H1 (cell line): ENCODE measurements around the gene MYO5A. TPM values are rescaled to one million over a fixed set of nuclear protein-coding genes. Genes with fewer than 3 reads are reported as not detected.

Source experiments
- CTCF ChIA-PET: fragments of 300-600 bp; sonication (Branson Sonifier 250); formaldehyde crosslinking; loops from one replicate; lab custom pipeline; 2021; ENCODE audit not compliant: partially characterized antibody; lab: Charles Lee
- POLR2A ChIA-PET: fragments of 300-600 bp; sonication (Branson Sonifier 250); formaldehyde crosslinking; loops from one replicate; lab custom pipeline; 2021; ENCODE audit warnings: inconsistent platforms; ENCODE audit not compliant: partially characterized antibody; lab: Charles Lee
- DNase-seq, 2 experiments: peaks; one replicate each; pipeline versions ENCODE4 v3.0.0 to v3.0.0-alpha.2; 2010 to 2022; ENCODE audit warnings: low spot score in 2 of 2, low read depth in 1 of 2, mixed read lengths in 1 of 2
- FAIRE-seq: peaks from 2 replicates; lab custom pipeline; 2011; peaks lifted over from hg19 to GRCh38; lab: Jason Lieb, UNC
- H2AFZ ChIP-seq: 2 replicates; pipeline ENCODE4 v1.8.1; 2012; ENCODE audit warnings: low read length, inconsistent platforms
- H2AK5ac ChIP-seq: 2 replicates; pipeline ENCODE4 v1.6.1; 2013; ENCODE audit warnings: low read depth, low read length
- H2BK120ac ChIP-seq: replicated peaks from 2 replicates; pipeline ENCODE3; 2013; ENCODE audit warnings: low read depth, low read length, inconsistent platforms
- H2BK12ac ChIP-seq: 2 replicates; pipeline ENCODE4 v1.6.1; 2013; ENCODE audit warnings: low read depth, low read length
- H2BK15ac ChIP-seq: 2 replicates; pipeline ENCODE4 v1.6.1; 2013; ENCODE audit warnings: low read length
- H2BK20ac ChIP-seq: 2 replicates; pipeline ENCODE4 v1.6.1; 2013; ENCODE audit warnings: low read length
- H2BK5ac ChIP-seq: 2 replicates; pipeline ENCODE4 v1.6.1; 2013; ENCODE audit warnings: low read depth, low read length
- H3K14ac ChIP-seq: 2 replicates; pipeline ENCODE4 v1.6.1; 2013; ENCODE audit warnings: inconsistent platforms; ENCODE audit not compliant: insufficient read length
- H3K18ac ChIP-seq: 2 replicates; pipeline ENCODE4 v1.6.1; 2013; ENCODE audit warnings: low read length; ENCODE audit errors: extremely low read depth
- H3K23ac ChIP-seq: 2 replicates; pipeline ENCODE4 v1.6.1; 2013; ENCODE audit warnings: inconsistent platforms; ENCODE audit not compliant: insufficient read length
- H3K23me2 ChIP-seq: 2 replicates; pipeline ENCODE4 v1.6.1; 2013; ENCODE audit warnings: low read depth, low read length
- H3K27ac ChIP-seq: 2 replicates; pipeline ENCODE4 v1.6.1; 2011; ENCODE audit warnings: low read depth, low read length, inconsistent platforms
- H3K27me3 ChIP-seq, 4 experiments: replicated peaks in 1 of 4; 1 replicate in 1 of 4; 2 replicates in 3 of 4; pipeline versions ENCODE4 v1.6.1 to v1.8.1; 2011 to 2013; ENCODE audit warnings: low read length in 3 of 4, mild to moderate bottlenecking in 3 of 4, inconsistent platforms in 2 of 4, mixed read lengths in 2 of 4, moderate library complexity in 1 of 4; ENCODE audit not compliant: control insufficient read depth in 3 of 4, insufficient read depth in 3 of 4; ENCODE audit errors: extremely low read depth in 1 of 4
- H3K36me3 ChIP-seq, 4 experiments: 2 replicates each; pipeline versions ENCODE4 v1.6.1 to v1.8.1; 2011 to 2013; ENCODE audit warnings: mild to moderate bottlenecking in 4 of 4, low read length in 3 of 4, moderate library complexity in 2 of 4, control low read depth in 1 of 4, inconsistent platforms in 1 of 4; ENCODE audit not compliant: insufficient read depth in 4 of 4, control insufficient read depth in 2 of 4
- H3K4ac ChIP-seq: replicated peaks from 2 replicates; pipeline ENCODE3; 2013; ENCODE audit warnings: low read length, low read depth, mixed read lengths, inconsistent platforms; ENCODE audit not compliant: insufficient read length
- H3K4me1 ChIP-seq, 4 experiments: replicated peaks in 1 of 4; 1 replicate in 1 of 4; 2 replicates in 3 of 4; pipeline versions ENCODE4 v1.6.1 to v1.8.1; 2011 to 2013; ENCODE audit warnings: low read length in 3 of 4, inconsistent platforms in 2 of 4, mixed read lengths in 1 of 4; ENCODE audit not compliant: insufficient read depth in 4 of 4, control insufficient read depth in 3 of 4
- H3K4me2 ChIP-seq, 2 experiments: 2 replicates each; pipeline versions ENCODE4 v1.6.1 to v1.8.1; 2011 to 2013; ENCODE audit warnings: low read depth in 2 of 2, low read length in 2 of 2, control low read depth in 1 of 2, inconsistent platforms in 1 of 2, mild to moderate bottlenecking in 1 of 2; ENCODE audit not compliant: insufficient read depth in 1 of 2
- H3K4me3 ChIP-seq, 4 experiments: fragments of 200-600, 300-600 bp in 1 of 4; sonication (generic), shearing (Covaris generic), sonication (Bioruptor Twin) in 1 of 4; 2 replicates each; pipeline versions ENCODE4 v1.5.1 to v1.8.1; 2011 to 2016; ENCODE audit warnings: low read length in 4 of 4, low read depth in 3 of 4, control low read depth in 2 of 4, inconsistent platforms in 2 of 4, mild to moderate bottlenecking in 2 of 4, mixed read lengths in 1 of 4, moderate library complexity in 1 of 4; ENCODE audit not compliant: insufficient read depth in 2 of 4; ENCODE audit errors: extremely low read depth in 1 of 4
- H3K56ac ChIP-seq: replicated peaks from 2 replicates; pipeline ENCODE3; 2013; ENCODE audit warnings: low read depth, mild to moderate bottlenecking, mixed read lengths, low read length, inconsistent platforms; ENCODE audit not compliant: insufficient read length
- H3K79me1 ChIP-seq: 2 replicates; pipeline ENCODE4 v1.6.1; 2013; ENCODE audit warnings: low read depth, low read length, control low read depth
- H3K79me2 ChIP-seq, 2 experiments: 2 replicates each; pipeline versions ENCODE4 v1.6.1 to v1.8.1; 2012 to 2013; ENCODE audit warnings: low read length in 2 of 2, mild to moderate bottlenecking in 2 of 2, inconsistent platforms in 1 of 2; ENCODE audit not compliant: insufficient read depth in 2 of 2, control insufficient read depth in 1 of 2
- H3K9ac ChIP-seq, 4 experiments: replicated peaks in 1 of 4; 1 replicate in 1 of 4; 2 replicates in 3 of 4; pipeline versions ENCODE4 v1.6.1 to v1.8.1; 2011 to 2013; ENCODE audit warnings: low read depth in 3 of 4, low read length in 3 of 4, control low read depth in 2 of 4, mild to moderate bottlenecking in 2 of 4, moderate library complexity in 2 of 4, inconsistent platforms in 1 of 4; ENCODE audit errors: extremely low read depth in 1 of 4
- H3K9me3 ChIP-seq, 2 experiments: 2 replicates each; pipeline versions ENCODE4 v1.6.1 to v1.8.1; 2012 to 2013; ENCODE audit warnings: mild to moderate bottlenecking in 2 of 2, moderate library complexity in 2 of 2, control low read depth in 1 of 2, inconsistent platforms in 1 of 2, low read depth in 1 of 2, low read length in 1 of 2, mixed read lengths in 1 of 2; ENCODE audit not compliant: insufficient read depth in 2 of 2
- H4K20me1 ChIP-seq, 2 experiments: replicated peaks in 1 of 2; 2 replicates each; pipeline versions ENCODE3 to v1.8.1; 2011 to 2013; ENCODE audit warnings: inconsistent platforms in 2 of 2, low read length in 2 of 2, mild to moderate bottlenecking in 1 of 2; ENCODE audit not compliant: insufficient read depth in 2 of 2, control insufficient read depth in 1 of 2
- H4K5ac ChIP-seq: 2 replicates; pipeline ENCODE4 v1.6.1; 2013; ENCODE audit warnings: low read length, low read depth, mixed read lengths, inconsistent platforms; ENCODE audit not compliant: insufficient read length
- H4K8ac ChIP-seq: 2 replicates; pipeline ENCODE4 v1.8.0; 2013; ENCODE audit warnings: mild to moderate bottlenecking, moderate library complexity, low read length, inconsistent platforms; ENCODE audit not compliant: insufficient read depth; ENCODE audit errors: extremely low read depth
- H4K91ac ChIP-seq: replicated peaks from 2 replicates; pipeline ENCODE3; 2013; ENCODE audit warnings: low read length, mixed read lengths, inconsistent platforms; ENCODE audit not compliant: insufficient read length
- CBX8 ChIP-seq: fragments of 300-800, 300-1000 bp; sonication (generic); IDR thresholded peaks from 2 replicates; pipeline ENCODE4 v1.7.1; 2016; ENCODE audit warnings: low read depth, low read length, borderline replicate concordance
- HDAC2 ChIP-seq, 2 experiments: fragments of 300-600 bp in 1 of 2; sonication (generic) in 1 of 2; IDR thresholded peaks; 2 replicates each; pipeline ENCODE4 v1.6.1; 2011 to 2012; ENCODE audit warnings: low read depth in 2 of 2, low read length in 2 of 2, mild to moderate bottlenecking in 2 of 2, moderate library complexity in 2 of 2, borderline replicate concordance in 1 of 2, inconsistent platforms in 1 of 2
- POLR2AphosphoS5 ChIP-seq: IDR thresholded peaks from 2 replicates; pipeline ENCODE4 v1.6.1; 2011; ENCODE audit warnings: low read depth, low read length
- RXRA ChIP-seq: IDR thresholded peaks from 2 replicates; pipeline ENCODE4 v1.6.1; 2011; ENCODE audit warnings: low read depth, mild to moderate bottlenecking, low read length, moderate library complexity; ENCODE audit not compliant: insufficient read depth
- SRF ChIP-seq: IDR thresholded peaks from 2 replicates; pipeline ENCODE4 v1.6.1; 2011; ENCODE audit warnings: mild to moderate bottlenecking, low read depth, low read length, moderate library complexity
- TAF1 ChIP-seq: IDR thresholded peaks from 2 replicates; pipeline ENCODE4 v1.6.1; 2011; ENCODE audit warnings: mild to moderate bottlenecking, low read depth, low read length
- TEAD4 ChIP-seq: IDR thresholded peaks from 2 replicates; pipeline ENCODE4 v1.6.1; 2012; ENCODE audit warnings: low read depth, low read length, inconsistent platforms, mixed read lengths
- WGBS, 2 experiments: shearing (Covaris generic) in 1 of 2; methylation state at CpG; one replicate each; pipeline versions ENCODE4 v1.1.6 to v1.1.7; 2013 to 2015; ENCODE audit warnings: low lambda C conversion rate in 2 of 2, mixed read lengths in 2 of 2, inconsistent platforms in 1 of 2, low coverage in 1 of 2, missing lambda C conversion rate in 1 of 2; ENCODE audit not compliant: insufficient replicate concordance in 2 of 2, insufficient coverage in 1 of 2, insufficient read length in 1 of 2; ENCODE audit errors: extremely low coverage in 1 of 2, missing lambda C conversion rate in 1 of 2; 5-methylcytosine and 5-hydroxymethylcytosine counted together
- polyA plus RNA-seq, 7 experiments: library from polyadenylated mRNA; depleted of rRNA in 3 of 7; stranded (reverse) in 5 of 7; unstranded in 2 of 7; fragments of >200 nt in 5 of 7; fragments of 200-250 nt in 2 of 7; gene quantifications; 1 replicate in 5 of 7; 2 replicates in 1 of 7; 4 replicates in 1 of 7; pipeline versions ENCODE4 v1.2.1 to v1.2.3, GENCODE V29; 2011 to 2013; ENCODE audit warnings: missing spikeins in 2 of 7, mixed read lengths in 2 of 7
- total RNA-seq: library from RNA; stranded (reverse); fragmentation: NEBNext Ultra II Directional; extraction: Animal tissue kit (Norgen Biotek cat#: 25700); gene quantifications from 2 replicates; pipeline ENCODE4 v1.2.1, GENCODE V29; 2021
- TF ChIP-seq, protein P1 (sequence below): IDR thresholded peaks from 2 replicates; pipeline ENCODE4 v1.6.1; 2012; ENCODE audit warnings: inconsistent platforms
- TF ChIP-seq, protein P2 (sequence below), 3 experiments: IDR thresholded peaks; 1 replicate in 2 of 3; 2 replicates in 1 of 3; pipeline versions ENCODE4 v1.5.1 to v1.6.1; 2011; ENCODE audit warnings: low read length in 3 of 3, mild to moderate bottlenecking in 3 of 3, inconsistent platforms in 2 of 3, low read depth in 1 of 3, moderate library complexity in 1 of 3; ENCODE audit not compliant: insufficient read depth in 1 of 3; ENCODE audit errors: control extremely low read depth in 1 of 3
- TF ChIP-seq, protein P3 (sequence below): IDR thresholded peaks from 2 replicates; pipeline ENCODE4 v1.6.1; 2012; ENCODE audit warnings: inconsistent platforms

MYO5A gene
- total and polyA plus RNA-seq, 2 of the 8 experiments (the other 6 are each of a cell fraction or from before 2014, with no cell fraction given), result 11.4 to 24.7 TPM

DNA sequence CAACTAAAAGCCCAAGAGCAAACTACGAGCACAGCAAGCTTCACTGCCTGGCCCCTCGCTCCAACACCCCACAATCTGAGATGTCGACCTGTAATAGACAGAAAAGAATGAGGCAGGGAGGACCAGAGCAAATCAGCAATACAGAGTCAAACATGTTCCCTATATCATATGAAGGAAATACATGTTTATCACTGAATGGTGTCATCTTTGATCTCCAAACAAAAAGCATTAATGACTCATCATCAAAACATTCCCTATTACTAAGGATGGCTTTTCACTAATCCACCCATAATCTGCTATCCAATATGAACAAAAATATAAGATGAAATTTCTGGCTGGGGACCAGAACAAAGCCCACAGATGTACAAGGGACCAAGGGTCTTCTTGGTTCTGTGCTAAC, 34.7 kb downstream of the MYO5A start:
- Histone ChIP-seq H2BK20ac (no peak overlapping the region), H3K4me1 (no peaks in the 10 kb centered on the region), H2BK5ac (no peak overlapping the region), H2BK120ac (no peak overlapping the region), H3K79me1 (no peaks in the 10 kb centered on the region; the same call in 1 of the 2 replicates), H3K23me2 (no peaks in the 10 kb centered on the region), H4K8ac (no peak overlapping the region), H3K9me3 (no peaks in the 10 kb centered on the region), H2BK12ac (no peak overlapping the region), H3K18ac (no peak overlapping the region), H2AFZ (no peak overlapping the region), H3K36me3 (no peaks in the 10 kb centered on the region), H3K27me3 (no peaks in the 10 kb centered on the region), H4K91ac (no peak overlapping the region), H3K27ac (no peak overlapping the region), H4K20me1 (no peaks in the 10 kb centered on the region), H3K9ac (no peak overlapping the region), H3K23ac (no peak overlapping the region), H2AK5ac (no peak overlapping the region), H3K14ac (no peak overlapping the region), H3K79me2 (0 out of 4 replicates have a peak, but pooled peaks cover 0 to 6% of the 10 kb centered on the region in 2 experiments), H3K56ac (no peak overlapping the region), H3K4me3 (no peak overlapping the region), H4K5ac (no peak overlapping the region), H3K4me2 (no peak overlapping the region), H3K4ac (no peak overlapping the region), H2BK15ac (no peak overlapping the region)
- TF ChIP-seq HDAC2 (IDR thresholded peaks at IDR 0.05; ENCODE audit: borderline replicate concordance in 1 of 2, low read depth in 2 of 2, low read length in 2 of 2), result no peak
- no peak for TF ChIP-seq TAF1
- TF ChIP-seq CBX8, result no peak
- TF ChIP-seq, protein P1, sequence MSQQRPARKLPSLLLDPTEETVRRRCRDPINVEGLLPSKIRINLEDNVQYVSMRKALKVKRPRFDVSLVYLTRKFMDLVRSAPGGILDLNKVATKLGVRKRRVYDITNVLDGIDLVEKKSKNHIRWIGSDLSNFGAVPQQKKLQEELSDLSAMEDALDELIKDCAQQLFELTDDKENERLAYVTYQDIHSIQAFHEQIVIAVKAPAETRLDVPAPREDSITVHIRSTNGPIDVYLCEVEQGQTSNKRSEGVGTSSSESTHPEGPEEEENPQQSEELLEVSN, result no peak
- TF ChIP-seq POLR2AphosphoS5, result no peak
- no peak for TF ChIP-seq TEAD4
- TF ChIP-seq, protein P2, sequence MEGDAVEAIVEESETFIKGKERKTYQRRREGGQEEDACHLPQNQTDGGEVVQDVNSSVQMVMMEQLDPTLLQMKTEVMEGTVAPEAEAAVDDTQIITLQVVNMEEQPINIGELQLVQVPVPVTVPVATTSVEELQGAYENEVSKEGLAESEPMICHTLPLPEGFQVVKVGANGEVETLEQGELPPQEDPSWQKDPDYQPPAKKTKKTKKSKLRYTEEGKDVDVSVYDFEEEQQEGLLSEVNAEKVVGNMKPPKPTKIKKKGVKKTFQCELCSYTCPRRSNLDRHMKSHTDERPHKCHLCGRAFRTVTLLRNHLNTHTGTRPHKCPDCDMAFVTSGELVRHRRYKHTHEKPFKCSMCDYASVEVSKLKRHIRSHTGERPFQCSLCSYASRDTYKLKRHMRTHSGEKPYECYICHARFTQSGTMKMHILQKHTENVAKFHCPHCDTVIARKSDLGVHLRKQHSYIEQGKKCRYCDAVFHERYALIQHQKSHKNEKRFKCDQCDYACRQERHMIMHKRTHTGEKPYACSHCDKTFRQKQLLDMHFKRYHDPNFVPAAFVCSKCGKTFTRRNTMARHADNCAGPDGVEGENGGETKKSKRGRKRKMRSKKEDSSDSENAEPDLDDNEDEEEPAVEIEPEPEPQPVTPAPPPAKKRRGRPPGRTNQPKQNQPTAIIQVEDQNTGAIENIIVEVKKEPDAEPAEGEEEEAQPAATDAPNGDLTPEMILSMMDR (IDR thresholded peaks at IDR 0.05; ENCODE audit: control extremely low read depth in 1 of 3, insufficient read depth in 1 of 3, low read depth in 1 of 3, low read length in 3 of 3), result no peak
- no peak for TF ChIP-seq SRF
- no peak for TF ChIP-seq RXRA
- TF ChIP-seq, protein P3, sequence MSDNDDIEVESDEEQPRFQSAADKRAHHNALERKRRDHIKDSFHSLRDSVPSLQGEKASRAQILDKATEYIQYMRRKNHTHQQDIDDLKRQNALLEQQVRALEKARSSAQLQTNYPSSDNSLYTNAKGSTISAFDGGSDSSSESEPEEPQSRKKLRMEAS, result no peak
- ChIA-PET POLR2A (no interaction called here), CTCF (no interaction called here)
- FAIRE-seq (no peak), DNase-seq (no peak)
- WGBS, 2 experiments, result 81% methylated on average over 3 of the region's 3 CpGs; no CpG with 5 or more reads in 1 of the 2 experiments
